H1 (cell line): ENCODE measurements around the gene CDH1. TPM values are rescaled to one million over a fixed set of nuclear protein-coding genes. Genes with fewer than 3 reads are reported as not detected.

ENCODE experiments used
- BCL11A ChIP-seq, 2 experiments: IDR thresholded peaks; one replicate each; pipeline ENCODE4 v1.6.1; 2011; ENCODE audit warnings: low read depth in 2 of 2, low read length in 2 of 2, mild to moderate bottlenecking in 2 of 2
- CREB1 ChIP-seq: IDR thresholded peaks from 2 replicates; pipeline ENCODE4 v1.6.1; 2012; ENCODE audit warnings: inconsistent platforms
- EGR1 ChIP-seq: IDR thresholded peaks from 2 replicates; pipeline ENCODE4 v1.6.1; 2011; ENCODE audit warnings: low read depth, low read length, borderline replicate concordance
- FOSL1 ChIP-seq: IDR thresholded peaks from 2 replicates; pipeline ENCODE4 v1.6.1; 2011; ENCODE audit warnings: mild to moderate bottlenecking, low read depth, low read length, moderate library complexity; ENCODE audit not compliant: insufficient read depth
- GABPA ChIP-seq: IDR thresholded peaks from 2 replicates; pipeline ENCODE4 v1.6.1; 2011; ENCODE audit warnings: mild to moderate bottlenecking, low read length, moderate library complexity, borderline replicate concordance; ENCODE audit not compliant: insufficient read depth
- SIN3A ChIP-seq, 2 experiments: IDR thresholded peaks in 1 of 2; conservative IDR thresholded peaks in 1 of 2; 2 replicates each; pipeline ENCODE4 v1.6.1; 2011 to 2012; ENCODE audit warnings: low read length in 2 of 2, improper control_type of control experiment in 1 of 2, low read depth in 1 of 2, mild to moderate bottlenecking in 1 of 2
- TEAD4 ChIP-seq: IDR thresholded peaks from 2 replicates; pipeline ENCODE4 v1.6.1; 2012; ENCODE audit warnings: low read depth, low read length, inconsistent platforms, mixed read lengths
- YY1 ChIP-seq: IDR thresholded peaks from 2 replicates; pipeline ENCODE4 v1.6.1; 2011; ENCODE audit warnings: low read depth, mild to moderate bottlenecking, low read length
- polyA plus RNA-seq, 7 experiments: library from polyadenylated mRNA; depleted of rRNA in 3 of 7; stranded (reverse) in 5 of 7; unstranded in 2 of 7; fragments of >200 nt in 5 of 7; fragments of 200-250 nt in 2 of 7; gene quantifications; 1 replicate in 5 of 7; 2 replicates in 1 of 7; 4 replicates in 1 of 7; pipeline versions ENCODE4 v1.2.1 to v1.2.3, GENCODE V29; 2011 to 2013; ENCODE audit warnings: missing spikeins in 2 of 7, mixed read lengths in 2 of 7
- total RNA-seq: library from RNA; stranded (reverse); fragmentation: NEBNext Ultra II Directional; extraction: Animal tissue kit (Norgen Biotek cat#: 25700); gene quantifications from 2 replicates; pipeline ENCODE4 v1.2.1, GENCODE V29; 2021
- TF ChIP-seq, protein P1 (sequence below), 3 experiments: IDR thresholded peaks; 1 replicate in 2 of 3; 2 replicates in 1 of 3; pipeline versions ENCODE4 v1.5.1 to v1.6.1; 2011; ENCODE audit warnings: low read length in 3 of 3, mild to moderate bottlenecking in 3 of 3, inconsistent platforms in 2 of 3, low read depth in 1 of 3, moderate library complexity in 1 of 3; ENCODE audit not compliant: insufficient read depth in 1 of 3; ENCODE audit errors: control extremely low read depth in 1 of 3

CDH1 gene
- total and polyA plus RNA-seq, 2 of the 8 experiments (the other 6 are each of a cell fraction or from before 2014, with no cell fraction given): 133 to 265 TPM

DNA sequence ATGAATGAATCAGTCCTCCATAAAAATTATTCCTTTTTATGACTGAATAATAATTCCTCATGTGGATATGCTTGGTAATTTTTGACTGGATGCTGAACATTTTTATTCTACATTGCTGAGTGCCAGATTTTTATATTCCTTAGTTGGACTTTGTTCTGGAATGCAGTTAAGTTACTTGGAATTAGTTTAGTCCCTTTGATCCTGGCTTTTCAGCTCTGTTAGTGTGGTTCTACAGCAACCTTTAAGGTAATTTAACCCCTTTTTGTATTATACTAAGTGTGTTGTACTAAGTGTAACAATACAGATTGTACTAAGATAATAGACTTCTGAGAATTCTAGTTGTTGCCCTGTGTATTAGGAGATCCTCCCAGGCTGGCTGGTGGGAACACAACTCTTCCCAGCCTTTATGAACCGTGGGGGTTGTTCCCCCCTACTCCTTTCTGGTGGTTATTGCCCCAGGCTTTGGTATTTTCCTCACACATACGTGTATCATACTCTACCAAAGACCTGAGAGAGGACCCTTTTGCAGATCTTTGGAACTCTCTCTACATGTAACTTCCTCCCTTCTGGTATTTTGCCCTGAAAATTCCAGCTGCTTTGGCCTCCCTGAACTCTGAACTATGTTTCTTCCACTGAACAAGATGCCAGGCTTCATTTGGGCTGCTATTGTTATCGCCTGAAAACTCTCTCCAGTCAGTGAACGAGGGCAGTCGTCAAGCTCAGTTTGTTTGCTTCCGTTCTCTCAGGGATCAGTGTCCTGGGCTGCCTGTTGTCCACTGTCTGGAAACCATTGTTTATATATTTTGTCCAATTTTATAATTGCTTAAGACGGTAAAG is 136.8 kb downstream of the CDH1 start (continued):
- no peak for TF ChIP-seq TEAD4
- no peak for TF ChIP-seq CREB1
- no peak for TF ChIP-seq FOSL1
- TF ChIP-seq BCL11A (IDR thresholded peaks at IDR 0.05; ENCODE audit: low read depth in 2 of 2, low read length in 2 of 2): no peak
- TF ChIP-seq YY1: no peak
- TF ChIP-seq SIN3A (conservative IDR thresholded peaks at IDR 0.05 in 1 of 2, IDR thresholded peaks at IDR 0.05 in 1 of 2; ENCODE audit: low read depth in 1 of 2, low read length in 2 of 2): no peak
- TF ChIP-seq, protein P1, sequence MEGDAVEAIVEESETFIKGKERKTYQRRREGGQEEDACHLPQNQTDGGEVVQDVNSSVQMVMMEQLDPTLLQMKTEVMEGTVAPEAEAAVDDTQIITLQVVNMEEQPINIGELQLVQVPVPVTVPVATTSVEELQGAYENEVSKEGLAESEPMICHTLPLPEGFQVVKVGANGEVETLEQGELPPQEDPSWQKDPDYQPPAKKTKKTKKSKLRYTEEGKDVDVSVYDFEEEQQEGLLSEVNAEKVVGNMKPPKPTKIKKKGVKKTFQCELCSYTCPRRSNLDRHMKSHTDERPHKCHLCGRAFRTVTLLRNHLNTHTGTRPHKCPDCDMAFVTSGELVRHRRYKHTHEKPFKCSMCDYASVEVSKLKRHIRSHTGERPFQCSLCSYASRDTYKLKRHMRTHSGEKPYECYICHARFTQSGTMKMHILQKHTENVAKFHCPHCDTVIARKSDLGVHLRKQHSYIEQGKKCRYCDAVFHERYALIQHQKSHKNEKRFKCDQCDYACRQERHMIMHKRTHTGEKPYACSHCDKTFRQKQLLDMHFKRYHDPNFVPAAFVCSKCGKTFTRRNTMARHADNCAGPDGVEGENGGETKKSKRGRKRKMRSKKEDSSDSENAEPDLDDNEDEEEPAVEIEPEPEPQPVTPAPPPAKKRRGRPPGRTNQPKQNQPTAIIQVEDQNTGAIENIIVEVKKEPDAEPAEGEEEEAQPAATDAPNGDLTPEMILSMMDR (IDR thresholded peaks at IDR 0.05; ENCODE audit: control extremely low read depth in 1 of 3, insufficient read depth in 1 of 3, low read depth in 1 of 3, low read length in 3 of 3): no peak
- no peak for TF ChIP-seq GABPA
- no peak for TF ChIP-seq EGR1
- TF ChIP-seq, all 59 proteins: peak for 0
